Right renal pelvis (tissue), 4 donors: ENCODE data around the gene TMEM156. TPM values are rescaled to one million over a fixed set of nuclear protein-coding genes. Genes with fewer than 3 reads are reported as not detected.
"Not testable (repeated sequence)": the region's sequence is repeated elsewhere in the genome, so short reads cannot be mapped to it uniquely, and the experiment has no call there.

ENCODE experiments used
- DNase-seq, 4 donors: peaks; one replicate each; pipeline ENCODE4 v3.0.0-alpha.2; 2013; ENCODE audit warnings: low read depth in 4 of 4, low spot score in 3 of 4, missing footprints in 1 of 4
- polyA plus RNA-seq, 4 donors: library from polyadenylated mRNA; unstranded; fragments of 120-200 nt; gene quantifications; one replicate each; pipeline ENCODE4 v1.2.1, GENCODE V29; 2013; ENCODE audit not compliant: insufficient read length in 4 of 4

TMEM156 gene
- polyA plus RNA-seq, 4 donors: 3.5 to 4.8 (median 4.0) TPM

DNA sequence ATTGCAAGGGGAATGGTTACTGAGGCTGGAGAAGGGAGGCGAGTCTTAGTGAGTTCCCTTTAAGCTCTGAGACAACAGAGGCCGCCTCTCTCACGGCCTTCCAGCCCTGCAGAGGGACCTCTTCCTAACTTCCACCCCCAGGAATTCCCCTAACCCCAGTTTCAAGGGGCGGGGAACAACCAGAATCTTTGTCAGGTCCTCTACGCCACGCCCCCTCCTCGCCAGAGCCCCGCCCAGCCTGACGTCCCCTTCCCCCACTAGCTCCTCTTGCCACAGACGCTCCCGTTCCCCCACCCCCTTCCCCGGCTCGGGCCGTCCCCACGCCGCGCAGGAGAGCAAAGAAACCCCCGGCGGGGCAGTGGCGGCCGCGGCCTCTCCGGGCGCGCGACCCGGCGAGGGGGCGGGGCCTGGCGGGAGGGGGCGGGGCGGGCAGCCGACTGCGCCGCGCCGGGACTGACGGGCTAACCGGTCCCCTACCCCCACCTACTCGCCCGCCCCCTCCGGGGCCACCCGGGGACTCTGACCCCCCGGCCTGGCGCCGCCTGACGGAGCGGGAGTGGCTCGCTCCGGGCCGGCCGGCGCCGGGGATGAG, 12.3 kb upstream of the TMEM156 start:
- peak; percentile 62 to 72 (median 66) for DNase-seq

DNA sequence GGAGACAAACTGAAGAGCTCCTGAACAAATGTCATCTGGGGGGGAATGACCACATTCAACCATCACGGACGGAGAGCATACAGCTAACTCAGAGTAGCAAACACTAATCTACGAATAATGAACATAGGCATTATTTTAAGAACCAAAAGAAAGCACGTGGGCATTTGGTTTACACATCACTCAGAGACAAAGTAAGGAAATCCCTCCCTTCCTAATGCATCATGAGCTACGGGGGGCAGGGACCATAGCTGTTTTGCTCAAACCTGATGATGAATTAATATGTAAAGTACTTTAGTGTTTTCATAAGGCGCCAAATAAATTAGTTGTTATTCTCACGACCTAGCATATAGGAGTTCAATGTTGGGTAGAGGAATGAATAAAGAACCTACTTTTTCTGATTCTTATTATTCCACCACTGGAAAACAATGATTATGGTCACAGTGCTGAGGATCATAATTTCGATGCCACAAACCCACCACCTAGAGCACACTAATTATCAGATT, 11.7 kb upstream of the TMEM156 start:
- DNase-seq: peak in 1 of 4 donors; percentile 15

DNA sequence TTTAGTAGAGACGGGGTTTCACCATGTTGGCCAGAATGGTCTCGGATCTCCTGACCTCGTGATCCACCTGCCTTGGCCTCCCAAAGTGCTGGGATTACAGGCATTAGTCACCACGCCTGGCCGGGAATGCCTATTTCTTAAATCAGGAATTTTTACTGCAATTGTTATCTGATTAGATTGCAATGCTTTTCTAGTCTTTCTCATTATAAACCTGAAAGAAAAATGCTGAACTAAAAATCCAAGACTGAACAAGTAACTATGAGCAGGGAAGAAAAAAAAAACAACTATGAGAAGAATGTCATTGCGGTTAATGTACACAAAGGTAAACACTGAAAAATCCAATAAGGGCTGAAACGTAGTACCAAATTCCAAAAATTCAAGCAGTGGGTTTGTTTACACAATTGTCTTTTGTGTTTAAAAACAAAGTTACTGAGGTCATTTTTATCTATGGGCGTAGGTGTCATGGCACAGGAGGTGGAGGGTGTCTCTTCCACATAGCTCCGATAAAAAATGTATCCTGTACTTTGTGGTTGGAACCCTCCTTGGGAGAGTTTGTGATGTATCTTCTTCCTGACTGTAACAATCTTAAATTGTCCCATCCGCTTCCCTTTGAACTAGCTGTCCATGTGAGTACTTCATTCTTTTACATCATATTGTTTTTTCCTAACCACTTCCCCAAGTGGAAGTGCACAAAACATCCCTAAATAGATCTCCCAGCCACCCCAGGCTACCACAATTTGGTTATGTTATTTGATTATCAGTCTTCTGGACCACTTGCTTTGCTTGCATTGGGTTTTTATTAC, 11.1 kb upstream of the TMEM156 start:
- DNase-seq: no peak

DNA sequence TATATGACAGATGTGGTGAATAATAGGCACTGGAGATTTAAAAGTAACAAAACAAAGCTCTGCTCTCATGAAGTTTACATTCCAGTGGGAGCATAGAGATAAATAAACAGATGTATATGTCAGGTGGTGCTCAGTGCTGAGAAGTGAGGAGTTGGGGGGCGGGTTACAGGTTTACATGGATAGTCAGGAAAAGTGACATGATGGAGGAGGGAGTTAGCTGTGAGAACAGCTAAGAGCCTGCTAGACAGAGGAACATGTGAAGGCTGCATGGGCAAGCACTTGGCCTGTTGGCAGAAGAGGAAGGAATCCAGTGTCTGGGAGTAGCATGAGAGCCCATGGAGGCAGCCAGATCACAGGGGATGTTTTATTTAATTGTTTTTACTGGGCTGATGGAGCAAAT, 10.2 kb upstream of the TMEM156 start:
- no peak for DNase-seq

DNA sequence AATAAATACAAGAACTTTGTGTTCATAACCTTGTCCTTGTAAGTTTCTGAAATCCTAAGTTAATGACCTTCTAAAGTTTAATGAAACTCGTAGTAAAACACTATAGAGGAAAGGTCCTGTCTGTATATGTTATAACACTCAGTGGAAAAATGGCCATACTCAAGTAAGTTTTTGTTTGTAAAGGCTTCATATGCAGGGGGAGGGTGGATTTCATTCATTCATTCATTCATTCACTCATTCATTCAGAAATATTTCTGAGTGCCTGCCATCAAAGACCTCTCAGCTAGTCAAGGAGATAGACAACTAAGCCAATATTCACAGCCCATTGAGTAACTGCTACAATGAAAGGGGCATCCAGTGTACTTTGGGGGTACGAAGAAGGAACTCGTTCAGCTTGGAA, 6.9 kb upstream of the TMEM156 start:
- no peak for DNase-seq

DNA sequence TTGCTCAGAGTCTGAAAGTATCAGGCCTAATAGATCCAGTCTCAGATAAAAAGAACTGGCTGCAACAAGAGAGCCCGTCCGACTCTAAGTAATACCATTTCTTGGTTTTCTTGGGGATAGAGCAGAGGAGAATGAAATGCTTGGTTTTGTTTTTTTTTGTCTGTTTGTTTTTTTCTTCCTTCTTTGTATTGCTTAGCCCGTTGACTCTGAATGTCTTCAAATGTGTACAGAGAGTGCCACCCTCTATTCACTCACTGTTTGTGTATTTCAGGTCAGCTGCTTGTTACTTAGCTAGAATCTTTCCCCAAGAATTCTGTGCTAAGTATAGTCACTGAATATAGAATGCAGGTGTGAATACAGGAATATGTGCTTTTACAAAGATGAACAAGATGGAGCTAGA, 5.7 kb upstream of the TMEM156 start:
- DNase-seq: no peak

DNA sequence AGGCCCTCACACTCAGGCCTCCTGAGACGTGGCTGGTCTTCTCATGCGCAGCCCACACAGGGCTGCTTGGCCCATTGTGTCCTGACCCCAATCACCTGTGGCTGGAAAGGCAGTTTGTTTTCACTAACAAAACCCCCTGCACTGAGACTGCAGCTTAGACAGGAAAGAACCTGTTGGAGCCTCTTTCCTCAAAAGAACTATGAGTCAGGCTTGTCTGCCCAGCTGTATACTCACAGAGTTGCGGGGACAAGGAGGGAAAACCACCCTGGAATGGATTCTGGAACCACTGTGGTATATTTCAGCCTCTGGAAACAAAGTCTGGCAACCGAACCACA, 5.2 kb upstream of the TMEM156 start:
- DNase-seq: no peak

DNA sequence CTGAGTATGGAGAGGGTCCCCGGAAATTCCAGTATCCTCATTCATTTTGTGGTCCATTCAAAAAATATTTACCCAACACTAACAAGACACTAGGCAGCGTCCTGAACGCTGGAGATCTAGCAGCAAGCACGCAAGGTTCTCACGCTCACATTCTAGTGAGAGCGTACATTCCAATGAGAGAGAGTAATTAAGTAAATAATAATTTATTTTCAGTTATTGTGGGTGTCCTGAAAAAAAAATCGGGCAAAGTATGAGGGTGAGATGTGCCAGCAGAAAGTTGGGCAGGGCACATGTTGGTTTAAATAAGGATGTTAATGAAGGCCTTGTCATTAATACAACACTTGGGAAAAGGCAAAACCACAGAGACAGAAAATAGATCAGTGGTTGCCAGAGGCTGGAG, 4.0 kb upstream of the TMEM156 start:
- no peak for DNase-seq

DNA sequence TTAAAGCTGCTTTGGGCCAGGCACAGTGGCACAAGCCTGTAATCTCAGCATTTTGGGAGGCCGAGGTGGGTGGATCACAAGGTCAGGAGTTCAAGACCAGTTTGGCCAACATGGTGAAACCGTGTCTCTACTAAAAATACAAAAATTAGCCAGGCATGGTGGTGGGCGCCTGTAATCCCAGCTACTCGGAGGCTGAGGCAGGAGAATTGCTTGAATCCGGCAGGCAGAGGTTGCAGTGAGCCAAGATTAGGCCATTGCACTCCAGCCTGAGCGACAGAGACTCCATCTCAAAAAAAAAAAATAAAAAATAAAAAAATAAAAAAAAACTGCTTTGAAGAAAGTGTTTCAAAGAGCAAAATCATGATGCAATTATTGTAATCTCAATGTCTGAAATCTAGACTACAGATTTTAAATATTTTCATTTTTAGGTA, 604 bp downstream of the TMEM156 start:
- DNase-seq: not testable (repeated sequence)

DNA sequence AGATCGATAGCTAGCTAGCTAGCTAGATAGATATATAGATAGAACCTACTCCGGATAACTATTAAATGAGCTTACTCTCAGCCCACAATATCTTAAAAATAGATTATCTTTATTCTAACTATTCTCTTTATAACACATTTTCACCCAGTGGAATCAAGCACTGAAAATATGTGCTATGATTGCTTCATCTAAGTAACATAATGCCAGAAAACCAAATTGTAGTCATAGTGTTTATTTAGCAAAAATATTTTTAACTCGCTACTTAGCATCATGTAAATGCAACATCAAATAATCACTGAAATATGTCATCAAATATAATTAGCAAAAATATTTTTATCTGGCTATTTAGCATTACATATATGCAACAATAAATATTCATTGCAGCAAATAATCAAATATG, 1.5 kb downstream of the TMEM156 start:
- no peak for DNase-seq

DNA sequence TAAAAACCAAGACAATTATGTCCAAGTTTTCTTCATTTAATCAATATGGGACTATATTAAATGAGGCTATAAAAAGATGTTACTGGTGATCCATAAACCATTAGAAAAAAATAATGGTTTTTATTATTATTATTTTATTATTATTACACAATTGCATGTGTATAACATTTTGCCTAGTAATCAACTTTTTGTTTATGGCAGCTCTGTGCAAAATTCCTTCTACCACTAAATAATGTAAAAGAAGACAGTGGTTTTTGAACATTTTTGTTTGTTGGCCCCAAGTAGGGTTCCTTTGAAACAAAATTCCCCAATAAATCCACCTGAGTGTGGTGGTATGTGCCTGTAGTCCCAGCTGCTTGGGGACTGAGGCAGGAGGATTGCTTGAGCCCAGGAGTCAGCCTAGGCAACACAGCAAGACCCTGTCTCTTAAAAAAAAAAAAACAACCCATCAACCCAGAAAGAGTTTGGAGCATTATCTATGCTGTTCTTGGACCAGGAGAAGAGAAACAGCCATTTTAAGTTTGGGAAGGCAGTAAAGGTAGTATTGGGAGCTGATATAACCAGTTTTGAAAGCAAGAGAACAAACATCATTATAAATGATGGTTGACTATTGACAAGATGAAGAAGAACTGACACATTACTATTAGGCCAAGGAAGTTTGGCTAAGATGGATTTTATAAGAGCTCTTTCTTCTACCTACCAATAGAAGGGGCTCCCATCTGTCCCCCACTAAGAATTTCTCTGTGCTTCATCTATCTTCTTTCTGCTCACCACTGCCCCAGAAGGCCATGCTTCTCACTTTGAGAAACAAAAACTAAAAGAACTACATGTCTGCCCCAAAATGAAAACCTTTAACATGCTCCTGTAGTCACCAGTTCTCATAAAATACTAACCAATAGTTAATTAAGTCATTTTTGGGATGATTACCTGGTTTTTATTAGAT, 2.2 kb downstream of the TMEM156 start:
- no peak for DNase-seq

DNA sequence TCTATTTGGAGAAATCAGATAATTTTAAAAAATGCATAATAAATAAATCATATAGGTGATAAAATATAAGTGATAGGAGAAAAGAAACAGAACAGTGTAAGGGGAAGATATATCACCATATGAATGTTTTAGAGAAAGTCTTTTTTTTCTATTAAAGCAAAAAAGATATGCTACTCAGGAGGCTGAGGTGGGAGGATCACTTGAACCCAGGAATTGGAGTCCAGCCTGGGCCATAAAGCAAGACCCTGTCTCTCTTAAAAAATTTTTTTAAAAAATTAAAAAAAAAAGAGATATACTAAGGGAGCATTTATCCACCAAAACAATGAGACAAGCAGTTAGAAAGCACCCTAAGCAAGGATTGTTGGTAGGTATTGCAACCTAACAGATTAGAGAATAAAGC, 6.1 kb downstream of the TMEM156 start:
- no peak for DNase-seq

DNA sequence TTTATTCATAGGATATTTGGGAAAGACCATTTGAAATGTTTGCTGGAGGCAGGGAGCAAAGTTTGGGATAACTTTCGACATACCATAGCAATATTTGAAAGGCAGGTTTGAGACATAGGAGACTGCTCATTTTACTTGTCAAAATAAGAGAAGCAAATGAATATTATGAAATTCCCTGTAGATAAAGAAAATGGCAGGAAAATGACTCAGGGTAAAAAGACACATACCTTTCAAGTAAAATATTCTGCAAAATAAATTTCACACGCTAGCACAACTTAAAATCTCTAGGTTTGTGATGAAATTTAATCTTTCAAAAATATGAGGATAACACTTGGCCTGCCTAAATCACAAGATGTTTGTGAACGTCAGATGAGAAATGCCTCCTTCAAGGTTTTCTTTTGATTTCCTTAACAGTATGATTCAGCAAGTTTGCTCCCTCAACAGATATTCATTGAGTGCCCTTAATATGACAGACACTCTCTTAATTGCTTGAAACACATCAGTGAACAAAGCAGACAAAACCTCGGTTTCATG, 6.6 kb downstream of the TMEM156 start:
- DNase-seq: no peak

DNA sequence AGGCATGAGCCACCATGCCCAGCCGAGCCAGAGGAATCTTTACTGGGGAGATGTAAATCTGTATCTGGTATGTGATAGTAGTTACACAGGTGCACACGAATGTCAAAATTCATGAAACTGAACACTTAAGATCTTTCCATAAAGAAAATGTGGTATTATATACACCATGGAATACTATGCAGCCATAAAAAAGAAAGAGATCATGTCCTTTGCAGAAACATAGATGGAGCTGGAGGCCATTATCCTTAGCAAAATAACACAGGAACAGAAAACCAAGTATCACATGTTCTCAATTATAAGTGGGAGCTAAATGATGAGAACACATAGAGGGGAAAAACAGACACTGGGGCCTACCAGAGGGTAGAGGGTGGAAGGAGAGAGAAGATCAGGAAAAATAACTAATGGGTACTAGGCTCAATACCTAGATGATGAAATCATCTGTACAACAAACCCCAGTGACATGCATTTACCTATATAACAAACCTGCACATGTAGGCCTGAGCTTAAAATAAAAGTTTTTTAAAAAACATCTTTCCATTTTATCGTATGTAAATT, 7.8 kb downstream of the TMEM156 start:
- DNase-seq: no peak

DNA sequence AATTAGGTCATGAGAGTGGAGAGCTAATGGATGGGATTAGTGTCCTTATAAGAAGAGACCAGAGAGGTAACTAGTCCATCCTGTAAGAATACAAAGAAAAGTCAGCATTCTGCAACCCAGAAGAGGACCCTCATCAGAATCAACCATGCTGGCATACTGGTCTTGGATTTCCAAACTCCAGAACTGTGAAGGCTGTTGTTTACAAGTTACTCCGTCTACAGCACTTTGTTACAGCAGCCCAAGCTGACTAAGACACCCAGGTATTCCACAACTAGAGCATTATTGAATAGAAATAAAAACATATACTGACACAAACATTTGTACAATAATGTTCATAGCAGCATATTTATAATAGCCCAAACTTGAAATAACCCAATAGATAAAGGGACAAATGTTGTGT, 9.2 kb downstream of the TMEM156 start:
- DNase-seq: no peak

DNA sequence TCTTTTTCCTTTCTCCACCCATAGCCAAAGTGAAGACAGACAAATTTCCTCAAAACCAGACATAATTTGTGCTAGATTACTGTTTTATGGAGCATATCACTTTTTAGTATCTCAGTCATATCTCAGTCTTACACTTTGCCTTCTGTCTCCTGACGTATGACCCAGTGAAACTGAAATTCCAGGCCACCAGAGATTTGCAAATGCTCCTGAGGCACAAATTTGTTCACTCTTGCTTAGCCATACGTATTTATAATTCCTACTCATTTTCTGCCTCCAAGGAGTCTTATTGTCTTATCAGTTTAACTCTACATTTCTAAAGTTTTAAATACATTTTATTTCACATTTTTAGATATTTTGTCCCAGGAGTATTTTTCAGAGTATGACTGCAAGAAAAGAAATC, 10.0 kb downstream of the TMEM156 start:
- no peak for DNase-seq

DNA sequence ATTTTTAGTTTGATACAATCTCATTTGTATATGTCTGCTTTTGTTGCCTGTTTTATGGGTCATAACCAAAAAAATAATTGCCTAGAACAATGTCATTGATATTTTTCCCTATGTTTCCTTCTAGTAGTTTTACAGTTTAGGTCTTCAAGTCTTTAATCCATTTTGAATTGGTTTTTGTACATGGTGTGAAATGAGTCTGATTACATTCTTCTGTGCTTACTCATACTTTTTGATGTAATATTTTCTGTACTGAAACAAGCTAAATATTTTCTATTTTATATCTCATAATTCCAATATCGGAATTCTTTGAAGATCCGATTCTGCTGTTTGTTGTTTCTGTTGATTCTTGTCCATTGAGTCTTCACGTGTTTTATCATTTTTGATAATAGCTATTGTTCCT, 10.6 kb downstream of the TMEM156 start:
- DNase-seq: no peak

DNA sequence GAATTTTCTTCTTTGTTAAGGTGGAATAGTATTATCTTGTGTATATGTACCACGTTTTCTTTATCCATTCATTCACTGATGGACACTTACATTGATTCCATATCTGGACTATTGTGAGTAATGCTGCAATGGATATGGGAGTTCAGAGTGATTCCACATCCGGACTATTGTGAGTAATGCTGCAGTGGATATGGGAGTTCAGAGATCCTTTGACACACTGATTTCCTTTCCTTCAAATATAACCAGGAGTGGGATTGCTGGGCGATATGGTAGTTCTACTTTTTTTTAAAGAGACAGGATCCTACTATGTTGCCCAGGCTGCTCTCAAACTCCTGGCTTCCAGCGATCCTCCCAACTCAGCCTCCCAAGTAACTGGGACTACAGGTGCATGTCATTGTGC, 12.1 kb downstream of the TMEM156 start:
- no peak for DNase-seq

DNA sequence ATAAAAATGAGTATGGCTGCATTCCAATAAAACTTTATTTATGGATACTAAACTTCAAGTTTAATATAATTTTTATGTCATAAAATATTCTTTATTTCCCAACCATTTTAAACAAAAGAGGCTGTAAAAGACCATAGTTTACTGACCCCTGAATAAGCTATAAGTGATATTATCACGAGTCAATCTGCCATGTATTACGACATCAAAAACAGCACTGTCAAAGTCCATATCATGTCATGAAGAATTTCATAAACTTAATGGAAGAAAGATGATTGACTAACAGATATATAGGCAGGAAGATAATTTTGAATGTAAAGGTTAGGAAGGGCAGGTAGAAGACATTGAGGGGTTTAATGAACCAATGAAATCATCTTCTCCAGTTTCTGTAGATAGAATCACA, 18.2 kb downstream of the TMEM156 start:
- no peak for DNase-seq

DNA sequence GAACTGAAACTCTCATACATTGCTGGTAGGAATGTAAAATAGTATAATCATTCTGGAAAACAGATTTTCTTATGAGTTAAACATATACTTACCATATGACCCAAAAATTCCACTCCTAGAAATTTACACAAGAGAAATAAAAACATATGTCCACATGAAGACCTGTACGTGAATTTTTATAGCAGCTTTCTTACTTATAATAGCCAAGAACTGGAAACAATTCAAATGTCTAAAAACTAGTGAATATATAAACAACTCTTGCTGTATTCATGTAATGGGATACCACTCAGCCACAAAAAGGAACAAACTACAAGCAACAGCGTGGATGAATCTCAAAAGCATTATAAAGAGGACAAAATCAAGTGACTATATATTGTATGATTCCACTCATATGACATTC, 27.5 kb downstream of the TMEM156 start:
- no peak for DNase-seq

DNA sequence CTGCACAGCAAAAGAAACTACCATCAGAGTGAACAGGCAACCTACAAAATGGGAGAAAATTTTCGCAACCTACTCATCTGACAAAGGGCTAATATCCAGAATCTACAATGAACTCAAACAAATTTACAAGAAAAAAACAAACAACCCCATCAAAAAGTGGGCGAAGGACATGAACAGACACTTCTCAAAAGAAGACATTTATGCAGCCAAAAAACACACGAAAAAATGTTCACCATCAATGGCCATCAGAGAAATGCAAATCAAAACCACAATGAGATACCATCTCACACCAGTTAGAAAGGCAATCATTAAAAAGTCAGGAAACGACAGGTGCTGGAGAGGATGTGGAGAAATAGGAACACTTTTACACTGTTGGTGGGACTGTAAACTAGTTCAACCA, 30.2 kb downstream of the TMEM156 start:
- not testable (repeated sequence) for DNase-seq
